H1 (cell line): Measurements from ENCODE around the gene SMURF2. TPM values are rescaled to one million over a fixed set of nuclear protein-coding genes. Genes with fewer than 3 reads are reported as not detected.

Source experiments
- CTCF ChIA-PET: fragments of 300-600 bp; sonication (Branson Sonifier 250); formaldehyde crosslinking; loops from one replicate; lab custom pipeline; 2021; ENCODE audit not compliant: partially characterized antibody; lab: Charles Lee
- POLR2A ChIA-PET: fragments of 300-600 bp; sonication (Branson Sonifier 250); formaldehyde crosslinking; loops from one replicate; lab custom pipeline; 2021; ENCODE audit warnings: inconsistent platforms; ENCODE audit not compliant: partially characterized antibody; lab: Charles Lee
- DNase-seq, 2 experiments: peaks; one replicate each; pipeline versions ENCODE4 v3.0.0 to v3.0.0-alpha.2; 2010 to 2022; ENCODE audit warnings: low spot score in 2 of 2, low read depth in 1 of 2, mixed read lengths in 1 of 2
- FAIRE-seq: peaks from 2 replicates; lab custom pipeline; 2011; peaks lifted over from hg19 to GRCh38; lab: Jason Lieb, UNC
- H2AFZ ChIP-seq: 2 replicates; pipeline ENCODE4 v1.8.1; 2012; ENCODE audit warnings: low read length, inconsistent platforms
- H2AK5ac ChIP-seq: 2 replicates; pipeline ENCODE4 v1.6.1; 2013; ENCODE audit warnings: low read depth, low read length
- H2BK120ac ChIP-seq: replicated peaks from 2 replicates; pipeline ENCODE3; 2013; ENCODE audit warnings: low read depth, low read length, inconsistent platforms
- H2BK12ac ChIP-seq: 2 replicates; pipeline ENCODE4 v1.6.1; 2013; ENCODE audit warnings: low read depth, low read length
- H2BK15ac ChIP-seq: 2 replicates; pipeline ENCODE4 v1.6.1; 2013; ENCODE audit warnings: low read length
- H2BK20ac ChIP-seq: 2 replicates; pipeline ENCODE4 v1.6.1; 2013; ENCODE audit warnings: low read length
- H2BK5ac ChIP-seq: 2 replicates; pipeline ENCODE4 v1.6.1; 2013; ENCODE audit warnings: low read depth, low read length
- H3K14ac ChIP-seq: 2 replicates; pipeline ENCODE4 v1.6.1; 2013; ENCODE audit warnings: inconsistent platforms; ENCODE audit not compliant: insufficient read length
- H3K18ac ChIP-seq: 2 replicates; pipeline ENCODE4 v1.6.1; 2013; ENCODE audit warnings: low read length; ENCODE audit errors: extremely low read depth
- H3K23ac ChIP-seq: 2 replicates; pipeline ENCODE4 v1.6.1; 2013; ENCODE audit warnings: inconsistent platforms; ENCODE audit not compliant: insufficient read length
- H3K23me2 ChIP-seq: 2 replicates; pipeline ENCODE4 v1.6.1; 2013; ENCODE audit warnings: low read depth, low read length
- H3K27ac ChIP-seq: 2 replicates; pipeline ENCODE4 v1.6.1; 2011; ENCODE audit warnings: low read depth, low read length, inconsistent platforms
- H3K27me3 ChIP-seq, 4 experiments: replicated peaks in 1 of 4; 1 replicate in 1 of 4; 2 replicates in 3 of 4; pipeline versions ENCODE4 v1.6.1 to v1.8.1; 2011 to 2013; ENCODE audit warnings: low read length in 3 of 4, mild to moderate bottlenecking in 3 of 4, inconsistent platforms in 2 of 4, mixed read lengths in 2 of 4, moderate library complexity in 1 of 4; ENCODE audit not compliant: control insufficient read depth in 3 of 4, insufficient read depth in 3 of 4; ENCODE audit errors: extremely low read depth in 1 of 4
- H3K36me3 ChIP-seq, 4 experiments: 2 replicates each; pipeline versions ENCODE4 v1.6.1 to v1.8.1; 2011 to 2013; ENCODE audit warnings: mild to moderate bottlenecking in 4 of 4, low read length in 3 of 4, moderate library complexity in 2 of 4, control low read depth in 1 of 4, inconsistent platforms in 1 of 4; ENCODE audit not compliant: insufficient read depth in 4 of 4, control insufficient read depth in 2 of 4
- H3K4ac ChIP-seq: replicated peaks from 2 replicates; pipeline ENCODE3; 2013; ENCODE audit warnings: low read length, low read depth, mixed read lengths, inconsistent platforms; ENCODE audit not compliant: insufficient read length
- H3K4me1 ChIP-seq, 4 experiments: replicated peaks in 1 of 4; 1 replicate in 1 of 4; 2 replicates in 3 of 4; pipeline versions ENCODE4 v1.6.1 to v1.8.1; 2011 to 2013; ENCODE audit warnings: low read length in 3 of 4, inconsistent platforms in 2 of 4, mixed read lengths in 1 of 4; ENCODE audit not compliant: insufficient read depth in 4 of 4, control insufficient read depth in 3 of 4
- H3K4me2 ChIP-seq, 2 experiments: 2 replicates each; pipeline versions ENCODE4 v1.6.1 to v1.8.1; 2011 to 2013; ENCODE audit warnings: low read depth in 2 of 2, low read length in 2 of 2, control low read depth in 1 of 2, inconsistent platforms in 1 of 2, mild to moderate bottlenecking in 1 of 2; ENCODE audit not compliant: insufficient read depth in 1 of 2
- H3K4me3 ChIP-seq, 4 experiments: fragments of 200-600, 300-600 bp in 1 of 4; sonication (generic), shearing (Covaris generic), sonication (Bioruptor Twin) in 1 of 4; 2 replicates each; pipeline versions ENCODE4 v1.5.1 to v1.8.1; 2011 to 2016; ENCODE audit warnings: low read length in 4 of 4, low read depth in 3 of 4, control low read depth in 2 of 4, inconsistent platforms in 2 of 4, mild to moderate bottlenecking in 2 of 4, mixed read lengths in 1 of 4, moderate library complexity in 1 of 4; ENCODE audit not compliant: insufficient read depth in 2 of 4; ENCODE audit errors: extremely low read depth in 1 of 4
- H3K56ac ChIP-seq: replicated peaks from 2 replicates; pipeline ENCODE3; 2013; ENCODE audit warnings: low read depth, mild to moderate bottlenecking, mixed read lengths, low read length, inconsistent platforms; ENCODE audit not compliant: insufficient read length
- H3K79me1 ChIP-seq: 2 replicates; pipeline ENCODE4 v1.6.1; 2013; ENCODE audit warnings: low read depth, low read length, control low read depth
- H3K79me2 ChIP-seq, 2 experiments: 2 replicates each; pipeline versions ENCODE4 v1.6.1 to v1.8.1; 2012 to 2013; ENCODE audit warnings: low read length in 2 of 2, mild to moderate bottlenecking in 2 of 2, inconsistent platforms in 1 of 2; ENCODE audit not compliant: insufficient read depth in 2 of 2, control insufficient read depth in 1 of 2
- H3K9ac ChIP-seq, 4 experiments: replicated peaks in 1 of 4; 1 replicate in 1 of 4; 2 replicates in 3 of 4; pipeline versions ENCODE4 v1.6.1 to v1.8.1; 2011 to 2013; ENCODE audit warnings: low read depth in 3 of 4, low read length in 3 of 4, control low read depth in 2 of 4, mild to moderate bottlenecking in 2 of 4, moderate library complexity in 2 of 4, inconsistent platforms in 1 of 4; ENCODE audit errors: extremely low read depth in 1 of 4
- H3K9me3 ChIP-seq, 2 experiments: 2 replicates each; pipeline versions ENCODE4 v1.6.1 to v1.8.1; 2012 to 2013; ENCODE audit warnings: mild to moderate bottlenecking in 2 of 2, moderate library complexity in 2 of 2, control low read depth in 1 of 2, inconsistent platforms in 1 of 2, low read depth in 1 of 2, low read length in 1 of 2, mixed read lengths in 1 of 2; ENCODE audit not compliant: insufficient read depth in 2 of 2
- H4K20me1 ChIP-seq, 2 experiments: replicated peaks in 1 of 2; 2 replicates each; pipeline versions ENCODE3 to v1.8.1; 2011 to 2013; ENCODE audit warnings: inconsistent platforms in 2 of 2, low read length in 2 of 2, mild to moderate bottlenecking in 1 of 2; ENCODE audit not compliant: insufficient read depth in 2 of 2, control insufficient read depth in 1 of 2
- H4K5ac ChIP-seq: 2 replicates; pipeline ENCODE4 v1.6.1; 2013; ENCODE audit warnings: low read length, low read depth, mixed read lengths, inconsistent platforms; ENCODE audit not compliant: insufficient read length
- H4K8ac ChIP-seq: 2 replicates; pipeline ENCODE4 v1.8.0; 2013; ENCODE audit warnings: mild to moderate bottlenecking, moderate library complexity, low read length, inconsistent platforms; ENCODE audit not compliant: insufficient read depth; ENCODE audit errors: extremely low read depth
- H4K91ac ChIP-seq: replicated peaks from 2 replicates; pipeline ENCODE3; 2013; ENCODE audit warnings: low read length, mixed read lengths, inconsistent platforms; ENCODE audit not compliant: insufficient read length
- ATF3 ChIP-seq: IDR thresholded peaks from 2 replicates; pipeline ENCODE4 v1.6.1; 2011; ENCODE audit warnings: low read depth, mild to moderate bottlenecking, low read length; ENCODE audit not compliant: insufficient read depth
- BRCA1 ChIP-seq: IDR thresholded peaks from 2 replicates; pipeline ENCODE4 v1.6.1; 2012; ENCODE audit warnings: low read depth, low read length, improper control_type of control experiment
- EP300 ChIP-seq, 2 experiments: IDR thresholded peaks; 1 replicate in 1 of 2; 2 replicates in 1 of 2; pipeline ENCODE4 v1.6.1; 2011 to 2012; ENCODE audit warnings: low read depth in 2 of 2, low read length in 2 of 2, mild to moderate bottlenecking in 2 of 2, borderline replicate concordance in 1 of 2, inconsistent platforms in 1 of 2, moderate library complexity in 1 of 2
- POU5F1 ChIP-seq: IDR thresholded peaks from 2 replicates; pipeline ENCODE4 v1.6.1; 2011; ENCODE audit warnings: low read depth, mild to moderate bottlenecking, low read length, moderate library complexity
- SAP30 ChIP-seq: fragments of 300-600 bp; sonication (generic); IDR thresholded peaks from 2 replicates; pipeline ENCODE4 v1.7.1; 2012; ENCODE audit warnings: low read length, moderate library complexity, mild to moderate bottlenecking, inconsistent platforms; ENCODE audit not compliant: insufficient read depth, insufficient replicate concordance
- SIRT6 ChIP-seq: IDR thresholded peaks from one replicate; pipeline ENCODE4 v1.7.1; 2012; ENCODE audit warnings: low read length, inconsistent platforms
- SP2 ChIP-seq: IDR thresholded peaks from 2 replicates; pipeline ENCODE4 v1.6.1; 2012; ENCODE audit warnings: mild to moderate bottlenecking, low read length, inconsistent platforms
- TAF1 ChIP-seq: IDR thresholded peaks from 2 replicates; pipeline ENCODE4 v1.6.1; 2011; ENCODE audit warnings: mild to moderate bottlenecking, low read depth, low read length
- TEAD4 ChIP-seq: IDR thresholded peaks from 2 replicates; pipeline ENCODE4 v1.6.1; 2012; ENCODE audit warnings: low read depth, low read length, inconsistent platforms, mixed read lengths
- WGBS, 2 experiments: shearing (Covaris generic) in 1 of 2; methylation state at CpG; one replicate each; pipeline versions ENCODE4 v1.1.6 to v1.1.7; 2013 to 2015; ENCODE audit warnings: low lambda C conversion rate in 2 of 2, mixed read lengths in 2 of 2, inconsistent platforms in 1 of 2, low coverage in 1 of 2, missing lambda C conversion rate in 1 of 2; ENCODE audit not compliant: insufficient replicate concordance in 2 of 2, insufficient coverage in 1 of 2, insufficient read length in 1 of 2; ENCODE audit errors: extremely low coverage in 1 of 2, missing lambda C conversion rate in 1 of 2; 5-methylcytosine and 5-hydroxymethylcytosine counted together
- polyA plus RNA-seq, 7 experiments: library from polyadenylated mRNA; depleted of rRNA in 3 of 7; stranded (reverse) in 5 of 7; unstranded in 2 of 7; fragments of >200 nt in 5 of 7; fragments of 200-250 nt in 2 of 7; gene quantifications; 1 replicate in 5 of 7; 2 replicates in 1 of 7; 4 replicates in 1 of 7; pipeline versions ENCODE4 v1.2.1 to v1.2.3, GENCODE V29; 2011 to 2013; ENCODE audit warnings: missing spikeins in 2 of 7, mixed read lengths in 2 of 7
- total RNA-seq: library from RNA; stranded (reverse); fragmentation: NEBNext Ultra II Directional; extraction: Animal tissue kit (Norgen Biotek cat#: 25700); gene quantifications from 2 replicates; pipeline ENCODE4 v1.2.1, GENCODE V29; 2021

Gene SMURF2
- total and polyA plus RNA-seq, 2 of the 8 experiments (the other 6 are each of a cell fraction or from before 2014, with no cell fraction given) = 7.2 to 29.2 TPM

- no peaks in the 10 kb centered on the region for H3K79me1 ChIP-seq
- H4K91ac ChIP-seq = no peak overlapping the region
- no peak for TF ChIP-seq SP2
- TF ChIP-seq POU5F1 = no peak
- no peak for TF ChIP-seq SAP30
- no peak for TF ChIP-seq SIRT6
- no peak for TF ChIP-seq TAF1
- no peak for TF ChIP-seq EP300 (IDR thresholded peaks at IDR 0.05; ENCODE audit: borderline replicate concordance in 1 of 2, low read depth in 2 of 2, low read length in 2 of 2)
- TF ChIP-seq ATF3 = no peak
- TF ChIP-seq TEAD4 = no peak
- TF ChIP-seq BRCA1 = no peak
- TF ChIP-seq, all 59 proteins: peak for 0
- no peak overlapping the region for H3K9ac ChIP-seq
- peaks cover 52 to 100% (median 86%) of the 10 kb centered on the region in 4 experiments for H3K36me3 ChIP-seq
- H3K4me3 ChIP-seq = no peak overlapping the region
- peaks cover 0 to 1% of the 10 kb centered on the region in 2 experiments for H4K20me1 ChIP-seq
- H3K23me2 ChIP-seq = no peaks in the 10 kb centered on the region
- no peaks in the 10 kb centered on the region for H3K27me3 ChIP-seq
- no peak overlapping the region for H2BK12ac ChIP-seq
- FAIRE-seq (no peak), DNase-seq (no peak)
- H2AFZ ChIP-seq = no peak overlapping the region
- no peak overlapping the region for H2BK5ac ChIP-seq
- no peak overlapping the region for H3K4ac ChIP-seq
- H3K18ac ChIP-seq = no peak overlapping the region
- H3K4me2 ChIP-seq = no peak overlapping the region
- ChIA-PET POLR2A (interaction anchor here (0.9 to 7.5 kb wide), 5 partner anchors 9 to 33 kb away, joined by 3 to 56 read pairs (median 7); partner anchors contain the start of genes CEP95, DDX5 and POLG2), CTCF (interaction anchor here (0.8 to 1.9 kb wide), 5 partner anchors 12 to 117 kb away, joined by 3 to 7 read pairs (median 4); partner anchors contain the start of gene CEP95)
- no peak overlapping the region for H2AK5ac ChIP-seq
- H3K4me1 ChIP-seq = no peaks in the 10 kb centered on the region
- no peaks in the 10 kb centered on the region for H3K9me3 ChIP-seq
- no peak overlapping the region for H3K27ac ChIP-seq
- H2BK120ac ChIP-seq = no peak overlapping the region
- H4K5ac ChIP-seq = no peak overlapping the region
- no peak overlapping the region; the same call in 1 of the 2 replicates for H4K8ac ChIP-seq
- no peak overlapping the region for H2BK15ac ChIP-seq
- H3K79me2 ChIP-seq = no peaks in the 10 kb centered on the region
- no peak overlapping the region for H3K23ac ChIP-seq
- H2BK20ac ChIP-seq = no peak overlapping the region
- no peak overlapping the region for H3K14ac ChIP-seq
- WGBS, 2 experiments = 94% methylated on average over 5 of the region's 5 CpGs; no CpG with 5 or more reads in 1 of the 2 experiments
- no peak overlapping the region for H3K56ac ChIP-seq
Measured at GRCh38 chr17:64531955-64532371, 130.1 kb downstream of the SMURF2 start.
